ENCODE measurements around the gene MRFAP1L1.

MRFAP1L1 gene

GRCh38 chr4:6665320-6665654 is 44.4 kb downstream of the MRFAP1L1 start:
- H3K36me3 Mint-ChIP-seq (ENCODE audit: insufficient read depth), result peaks cover 3% of the 10 kb centered on the region
- H3K9me3 Mint-ChIP-seq, result no peaks in the 10 kb centered on the region
- no peak overlapping the region for H3K4me3 Mint-ChIP-seq
- no peak overlapping the region for H3K27ac Mint-ChIP-seq
- H3K27me3 Mint-ChIP-seq, result peaks cover 5 to 32% of the 10 kb centered on the region in 2 donors
- DNase-seq, result no peak
- no peaks in the 10 kb centered on the region for H3K4me1 Mint-ChIP-seq (ENCODE audit: low read depth in 2 of 2)
- ATAC-seq (replicated peaks), result no peak

GRCh38 chr4:6663596-6664393 is 45.9 kb downstream of the MRFAP1L1 start:
- Mint-ChIP-seq H3K4me1 (ENCODE audit: low read depth in 2 of 2) (peaks cover 0 to 5% of the 10 kb centered on the region in 2 donors), H3K27ac (no peak overlapping the region), H3K4me3 (peak overlapping the region in 1 of 2 donors; percentile 4), H3K9me3 (no peaks in the 10 kb centered on the region), H3K27me3 (peaks cover 5 to 38% of the 10 kb centered on the region in 2 donors), H3K36me3 (ENCODE audit: insufficient read depth) (peaks cover 3% of the 10 kb centered on the region)
- ATAC-seq (replicated peaks) (peak; percentile 25), DNase-seq (no peak)

- peaks cover 5 to 38% of the 10 kb centered on the region in 2 donors for H3K27me3 Mint-ChIP-seq
- H3K9me3 Mint-ChIP-seq, result no peaks in the 10 kb centered on the region
- H3K36me3 Mint-ChIP-seq (ENCODE audit: insufficient read depth), result peaks cover 3% of the 10 kb centered on the region
- H3K4me1 Mint-ChIP-seq (ENCODE audit: low read depth in 2 of 2), result peaks cover 0 to 10% of the 10 kb centered on the region in 2 donors
- H3K27ac Mint-ChIP-seq, result no peak overlapping the region
- no peak overlapping the region for H3K4me3 Mint-ChIP-seq
- no peak for ATAC-seq (replicated peaks)
- no peak for DNase-seq
Measured at GRCh38 chr4:6662591-6662990, 47.1 kb downstream of the MRFAP1L1 start.

DNA sequence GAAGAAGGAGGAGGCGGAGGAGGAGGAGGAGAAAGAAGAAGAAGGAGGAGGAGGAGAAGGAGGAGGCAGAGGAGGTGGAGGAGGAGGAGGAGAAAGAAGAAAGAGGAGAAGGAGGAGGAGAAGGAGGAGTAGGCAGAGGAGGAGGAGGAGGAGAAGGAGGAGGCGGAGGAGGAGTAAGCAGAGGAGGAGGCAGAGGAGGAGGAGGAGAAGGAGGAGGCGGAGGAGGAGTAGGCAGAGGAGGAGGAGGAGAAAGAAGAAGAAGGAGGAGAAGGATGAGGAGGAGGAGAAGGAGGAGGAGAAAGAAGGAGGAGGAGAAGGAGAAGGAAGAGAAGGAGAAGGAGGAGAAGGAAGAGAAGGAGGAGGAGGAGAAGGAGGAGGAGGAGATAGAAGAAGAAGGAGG is 49.2 kb downstream of the MRFAP1L1 start:
- Mint-ChIP-seq H3K36me3 (ENCODE audit: insufficient read depth) (peaks cover 3% of the 10 kb centered on the region), H3K4me1 (ENCODE audit: low read depth in 2 of 2) (peaks cover 0 to 10% of the 10 kb centered on the region in 2 donors), H3K27ac (no peak overlapping the region), H3K9me3 (no peaks in the 10 kb centered on the region), H3K4me3 (no peak overlapping the region), H3K27me3 (peaks cover 5 to 38% of the 10 kb centered on the region in 2 donors)
- DNase-seq, result no peak
- ATAC-seq (replicated peaks), result no peak

DNA sequence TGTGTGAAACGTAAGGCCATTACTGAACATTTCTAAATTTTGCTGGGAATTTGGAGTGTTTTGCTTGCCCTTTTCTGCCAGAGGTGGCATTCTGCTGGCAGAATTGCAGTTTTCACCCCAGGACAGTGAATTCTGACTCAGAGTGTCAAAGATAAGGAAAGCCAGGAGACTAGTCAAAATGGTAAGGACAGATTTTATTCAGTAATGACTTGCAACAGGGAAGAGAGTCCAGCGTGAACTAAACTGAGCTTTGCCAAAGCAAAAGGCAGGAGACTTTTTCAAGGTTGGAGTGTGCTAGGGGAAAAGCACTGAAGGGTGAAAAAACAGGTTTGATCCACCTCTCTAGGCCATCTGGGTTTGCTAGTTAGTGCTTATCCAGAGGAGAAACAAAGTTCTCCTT is 49.8 kb downstream of the MRFAP1L1 start:
- no peaks in the 10 kb centered on the region for H3K9me3 Mint-ChIP-seq
- no peak for ATAC-seq (replicated peaks)
- H3K4me3 Mint-ChIP-seq, result no peak overlapping the region

DNA sequence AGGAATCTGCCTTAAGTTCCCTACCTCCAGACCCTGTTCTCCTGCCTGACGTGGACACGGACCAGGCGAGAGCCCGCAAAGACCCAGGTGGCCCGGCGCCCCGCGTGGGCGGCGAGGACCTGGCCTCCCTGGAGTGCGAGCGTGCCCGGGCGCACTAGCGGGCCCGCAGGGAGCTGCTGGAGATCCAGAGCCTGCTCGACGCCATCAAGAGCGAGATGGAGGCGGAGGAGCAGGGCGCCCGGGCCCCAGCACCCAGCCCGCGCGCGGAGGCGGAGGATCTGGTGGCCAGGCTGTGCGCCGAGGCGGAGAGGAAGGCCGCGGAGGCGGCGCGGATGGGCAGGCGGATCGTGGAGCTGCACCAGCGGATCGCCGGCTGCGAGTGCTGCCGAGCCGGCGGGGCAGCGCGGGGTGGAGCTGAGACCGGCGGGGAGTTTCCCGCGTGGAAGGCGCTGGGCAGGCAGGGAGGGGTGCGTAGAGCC is 51.0 kb downstream of the MRFAP1L1 start:
- H3K27me3 Mint-ChIP-seq, result peaks cover 5 to 38% of the 10 kb centered on the region in 2 donors
- ATAC-seq (replicated peaks), result peak; percentile 99
- peaks cover 3% of the 10 kb centered on the region for H3K36me3 Mint-ChIP-seq (ENCODE audit: insufficient read depth)
- peaks cover 0 to 10% of the 10 kb centered on the region in 2 donors for H3K4me1 Mint-ChIP-seq (ENCODE audit: low read depth in 2 of 2)
- H3K4me3 Mint-ChIP-seq, result peak overlapping the region; percentile 69 to 70
- peak overlapping the region in 1 of 2 donors; percentile 64 for H3K27ac Mint-ChIP-seq
- H3K9me3 Mint-ChIP-seq, result no peaks in the 10 kb centered on the region
- DNase-seq, result peak; percentile 51 to 57 (median 55)

More for the DNA sequence above, 49.8 kb downstream of the MRFAP1L1 start:
- Mint-ChIP-seq H3K4me1 (ENCODE audit: low read depth in 2 of 2) (peaks cover 0 to 10% of the 10 kb centered on the region in 2 donors), H3K27ac (no peak overlapping the region), H3K36me3 (ENCODE audit: insufficient read depth) (peaks cover 3% of the 10 kb centered on the region), H3K27me3 (peaks cover 5 to 38% of the 10 kb centered on the region in 2 donors)
- no peak for DNase-seq

GRCh38 chr4:6658209-6658595 is 51.5 kb downstream of the MRFAP1L1 start:
- H3K4me3 Mint-ChIP-seq, result peak overlapping the region; percentile 69 to 70
- peaks cover 0 to 10% of the 10 kb centered on the region in 2 donors for H3K4me1 Mint-ChIP-seq (ENCODE audit: low read depth in 2 of 2)
- peaks cover 3% of the 10 kb centered on the region for H3K36me3 Mint-ChIP-seq (ENCODE audit: insufficient read depth)
- ATAC-seq (replicated peaks) (no peak), DNase-seq (no peak)
- no peak overlapping the region for H3K27ac Mint-ChIP-seq
- H3K27me3 Mint-ChIP-seq, result peaks cover 5 to 34% of the 10 kb centered on the region in 2 donors
- H3K9me3 Mint-ChIP-seq, result no peaks in the 10 kb centered on the region
